Fibroblast of skin of left quadriceps (primary cell): ENCODE measurements around the gene LMX1A.

Experiments
- DNase-seq, 2 experiments: peaks; one replicate each; pipeline ENCODE4 v3.0.0-alpha.2; 2013; ENCODE audit warnings: low read depth in 2 of 2

Gene LMX1A

DNA sequence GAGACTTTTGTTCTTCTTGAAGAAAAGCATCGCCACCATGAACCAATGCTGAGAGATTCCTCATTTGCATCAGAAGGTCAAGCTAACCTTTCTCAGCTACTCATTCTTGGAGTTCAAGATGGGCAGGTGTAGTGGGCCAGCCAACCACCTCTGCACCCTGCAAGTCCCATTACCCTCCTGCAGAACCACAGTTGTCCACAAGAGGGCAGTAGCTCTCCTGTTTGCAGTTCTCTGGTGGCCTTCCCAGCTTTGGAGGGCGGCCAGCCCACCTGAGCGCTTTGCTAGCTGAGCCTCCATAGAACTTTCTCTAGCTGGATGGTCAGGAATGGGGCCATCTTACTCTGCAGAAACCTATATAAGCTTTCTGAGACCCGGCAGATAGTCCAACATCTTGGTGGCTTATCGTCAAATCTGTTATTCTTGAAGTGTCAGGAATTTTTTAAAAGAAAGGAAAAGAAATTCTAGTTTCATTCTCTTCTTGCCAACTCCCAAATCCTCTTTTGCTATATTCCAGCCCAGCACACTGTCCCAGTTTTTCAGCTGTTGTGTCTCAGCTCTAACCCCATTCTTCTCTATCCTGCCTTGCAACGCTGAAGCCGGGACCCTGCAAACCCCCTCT is 11.0 kb upstream of the LMX1A start:
- DNase-seq = no peak

DNA sequence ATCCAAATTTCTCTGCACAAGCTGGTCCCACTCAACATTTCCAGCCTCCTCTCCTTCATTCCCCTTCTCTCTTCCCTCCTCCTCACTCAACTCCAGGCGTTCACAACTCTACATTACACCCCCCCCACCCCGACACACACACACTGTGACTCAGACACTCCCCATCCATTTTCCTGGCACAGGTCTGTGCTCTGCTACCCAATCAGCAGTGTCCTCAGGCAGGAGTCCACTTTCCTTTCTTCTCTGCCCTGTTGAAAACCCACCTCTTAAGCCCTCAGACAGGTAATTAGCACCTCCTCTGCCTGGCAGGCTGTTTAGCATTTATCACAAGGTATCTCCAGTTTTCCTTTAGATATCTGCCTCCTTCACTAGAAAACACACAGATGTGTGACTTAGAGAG is 8.8 kb upstream of the LMX1A start:
- no peak for DNase-seq

DNA sequence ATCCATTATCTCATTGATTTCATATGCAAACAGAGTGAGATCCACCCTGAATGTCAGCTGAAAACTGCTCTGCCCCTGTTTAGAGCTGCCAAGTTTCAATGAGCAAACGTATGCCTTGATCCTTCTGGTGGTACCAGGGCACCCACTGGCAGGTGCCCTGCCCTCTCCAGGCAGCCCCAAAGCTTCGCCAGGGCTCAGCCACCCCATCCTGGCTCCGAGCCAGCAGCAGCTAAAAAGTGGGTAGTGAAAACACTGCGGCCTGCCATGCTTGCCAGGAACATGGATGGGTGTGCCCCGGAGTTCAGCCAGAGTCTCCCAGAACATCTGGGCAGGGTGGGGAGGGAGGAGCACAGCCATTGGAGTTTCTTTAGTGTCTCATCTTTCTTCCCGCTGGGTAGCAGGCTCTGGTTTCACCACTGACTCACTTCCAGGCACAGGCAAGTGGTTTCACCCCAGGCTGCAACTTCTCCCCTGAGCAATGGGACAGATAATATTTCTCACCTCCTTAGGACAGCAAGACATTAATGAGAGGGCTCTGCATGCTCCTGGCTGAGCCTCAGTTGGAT is 8.1 kb upstream of the LMX1A start:
- no peak for DNase-seq

DNA sequence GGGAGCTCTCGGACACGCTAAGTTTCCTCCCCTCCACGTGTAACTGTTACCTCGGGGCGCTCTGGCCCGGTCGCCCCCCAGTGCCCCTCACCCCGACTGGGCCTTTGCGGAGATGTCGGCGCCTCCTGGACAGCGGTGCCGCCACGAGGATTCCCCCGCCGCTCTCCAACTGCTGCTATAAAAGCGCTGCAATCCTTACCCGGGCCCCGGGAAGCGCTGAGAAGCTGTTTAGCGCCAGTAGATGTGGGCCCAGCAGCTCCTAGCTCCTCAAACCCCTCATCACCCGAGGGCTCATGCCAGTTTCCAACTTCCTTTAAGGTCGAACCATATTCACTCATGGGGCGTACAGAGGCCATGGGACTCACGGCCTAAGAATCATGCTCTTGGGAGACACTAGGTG is 361 bp upstream of the LMX1A start:
- no peak for DNase-seq

DNA sequence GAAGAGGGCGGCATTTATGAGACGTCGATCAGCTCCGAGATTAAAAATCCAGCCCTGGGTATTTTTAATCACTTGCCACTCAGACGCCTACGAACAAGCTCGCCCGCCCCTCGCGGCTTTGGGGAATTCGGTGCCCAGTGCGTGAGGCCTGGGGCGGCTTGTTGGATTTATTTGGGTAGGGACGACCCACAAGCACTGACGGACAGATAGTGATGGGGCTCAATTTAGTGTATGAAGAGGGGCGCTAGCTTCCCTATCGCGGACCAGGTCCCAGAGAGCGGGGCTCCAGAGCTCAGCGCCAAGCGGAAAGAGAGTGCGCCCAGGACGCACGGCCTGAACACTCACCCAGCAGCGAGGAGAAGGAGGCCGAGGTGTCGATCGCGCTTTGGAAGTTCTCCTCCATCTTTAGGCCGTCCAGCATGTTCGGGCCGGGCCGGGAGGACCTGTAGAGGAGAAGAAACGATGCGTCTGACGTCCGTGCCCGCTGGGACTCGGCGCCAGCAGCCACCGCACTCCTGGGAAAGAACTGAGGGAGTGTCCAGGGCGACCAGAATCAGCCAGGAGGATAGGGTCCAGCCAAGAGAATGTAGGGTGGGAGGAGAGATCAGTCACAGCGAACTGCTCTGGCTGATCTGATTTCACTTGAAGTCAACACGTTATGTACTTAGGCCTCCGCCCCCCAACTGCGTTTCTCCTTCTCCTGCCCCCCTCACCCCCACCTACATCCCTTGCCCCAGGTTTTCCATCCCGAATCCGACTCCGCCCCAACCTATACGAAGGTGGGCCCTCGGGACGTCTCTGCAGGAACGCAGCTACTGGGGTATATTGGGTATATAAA is 1.2 kb downstream of the LMX1A start:
- no peak for DNase-seq

DNA sequence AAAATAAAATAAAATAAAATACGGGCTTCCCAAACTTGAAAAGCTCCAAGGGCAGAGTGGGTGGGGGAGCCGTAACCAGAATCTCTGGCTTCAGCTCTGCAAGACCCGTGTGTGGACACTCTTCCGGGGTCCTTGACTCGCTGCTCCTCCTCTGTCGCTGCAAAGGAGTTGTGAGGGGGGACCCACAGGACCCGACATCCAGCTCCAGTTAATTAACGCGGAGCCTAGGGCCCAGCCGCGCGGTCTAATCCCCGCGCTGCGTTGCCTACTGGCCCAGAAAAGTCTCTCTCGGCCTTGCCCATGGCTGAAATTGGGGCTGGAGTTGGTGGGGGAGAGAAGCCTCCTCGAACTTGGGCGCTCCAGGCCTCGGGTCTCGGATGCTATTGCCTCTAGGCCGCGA is 1.8 kb downstream of the LMX1A start:
- no peak for DNase-seq

DNA sequence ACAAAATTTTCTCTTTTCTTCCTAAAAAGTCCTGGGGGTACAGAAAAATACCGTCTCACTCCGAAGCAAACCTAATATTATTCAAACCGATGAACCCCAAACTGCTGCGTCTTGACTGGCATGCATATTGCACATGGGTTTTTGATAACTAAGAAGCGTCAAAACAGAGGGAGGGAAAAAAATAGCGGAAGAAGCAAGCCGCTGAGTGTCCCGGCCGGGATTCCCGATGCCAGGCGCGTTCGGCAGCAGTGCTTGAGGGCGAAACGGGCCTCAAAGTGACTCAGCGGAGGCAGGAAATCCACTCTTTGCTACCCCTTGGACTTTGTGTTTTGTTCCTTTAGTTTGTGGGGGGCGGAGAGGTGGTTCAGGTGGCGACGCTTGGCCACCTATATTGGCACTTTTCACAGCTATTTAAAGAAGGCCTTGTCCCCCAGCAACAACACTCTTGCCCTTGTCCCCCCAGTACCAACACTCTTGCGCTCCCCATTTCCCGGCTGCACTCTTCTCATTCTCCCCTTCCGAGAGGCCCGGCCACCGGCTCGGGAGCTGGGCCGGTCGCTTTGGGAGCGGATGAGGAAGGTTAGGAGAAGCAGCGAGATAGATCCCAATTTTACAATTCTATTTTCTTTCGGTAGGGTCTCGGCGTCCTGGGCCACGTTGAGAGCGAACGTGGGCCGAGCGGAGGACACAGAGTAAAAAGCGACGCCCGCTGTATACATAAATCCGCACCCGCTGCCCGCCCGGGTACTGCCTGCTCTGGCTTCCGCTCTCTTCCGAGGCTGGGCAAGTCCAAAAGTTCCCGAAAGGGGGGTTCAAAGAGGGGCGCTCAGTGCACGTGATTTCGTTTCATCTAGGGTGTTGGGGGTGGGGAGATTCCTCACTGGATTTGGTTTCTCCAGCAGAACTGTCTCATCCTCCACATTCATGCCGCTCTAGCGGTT is 2.5 kb downstream of the LMX1A start:
- no peak for DNase-seq

DNA sequence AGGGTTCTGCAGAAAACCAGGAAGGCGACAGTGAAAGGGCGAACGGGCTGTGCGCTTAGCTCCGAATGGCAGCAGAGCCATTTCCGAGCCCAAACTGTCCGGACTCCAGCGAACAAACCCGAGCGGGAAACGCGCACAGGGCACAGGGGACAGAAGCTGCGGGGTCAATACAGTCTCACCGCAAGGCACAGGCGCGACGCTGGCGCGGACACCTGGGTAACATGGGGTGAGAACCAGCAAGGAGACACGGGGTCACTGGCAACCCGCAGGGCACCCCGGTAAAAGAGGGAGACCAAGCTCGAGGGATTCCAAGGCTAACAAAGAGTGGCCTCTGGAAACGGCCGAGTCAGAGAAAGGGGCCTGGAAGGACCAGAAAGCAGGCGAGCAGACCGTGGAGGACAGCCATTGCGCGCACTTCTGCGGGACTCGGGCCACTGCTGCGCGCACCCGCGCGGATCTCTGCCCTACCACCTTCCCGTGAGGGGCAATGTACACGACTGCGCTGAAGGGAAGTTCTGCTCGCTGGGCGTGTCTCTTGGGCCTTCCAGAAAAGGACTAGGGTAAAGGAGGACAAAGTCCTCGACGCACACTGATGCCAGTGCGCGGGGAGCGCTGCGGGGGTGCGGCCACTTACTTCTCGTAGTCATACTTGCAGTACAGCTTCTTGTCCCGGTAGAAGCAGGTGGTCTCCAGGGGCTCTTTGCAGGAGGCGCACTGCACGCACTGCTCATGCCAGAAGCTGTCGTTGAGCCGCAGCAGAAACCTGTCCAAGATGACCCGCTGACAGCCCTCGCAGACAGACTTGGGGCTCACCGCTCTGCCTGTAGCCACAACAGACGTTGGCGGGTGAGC is 3.8 kb downstream of the LMX1A start:
- DNase-seq = no peak

DNA sequence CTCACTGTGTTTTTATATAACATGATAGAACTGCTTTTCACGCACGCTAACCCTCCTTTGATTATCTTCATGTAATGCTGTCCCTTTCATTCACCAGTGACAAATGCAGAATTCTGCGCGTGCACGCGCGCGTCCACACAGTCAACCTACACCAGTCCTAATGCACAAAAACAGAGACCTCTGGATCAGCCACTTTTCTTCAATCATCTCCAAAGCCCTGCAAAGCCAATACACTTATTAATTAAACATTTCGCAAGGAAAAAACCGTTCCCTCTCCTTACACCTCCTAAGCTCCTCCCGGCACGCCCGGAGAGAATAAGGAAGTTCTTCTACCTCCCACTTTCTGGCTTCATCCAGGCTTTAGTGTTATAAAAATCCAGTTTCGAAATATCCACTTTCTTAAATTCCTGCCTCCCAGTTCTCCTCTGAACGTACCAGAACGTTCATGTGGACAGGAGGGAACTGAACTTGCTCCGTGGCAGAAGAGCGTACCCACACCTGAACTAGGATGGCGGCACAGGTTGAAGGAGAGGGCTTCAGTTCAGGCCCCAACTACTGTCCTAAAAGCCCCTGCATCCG is 4.6 kb downstream of the LMX1A start:
- DNase-seq = no peak

DNA sequence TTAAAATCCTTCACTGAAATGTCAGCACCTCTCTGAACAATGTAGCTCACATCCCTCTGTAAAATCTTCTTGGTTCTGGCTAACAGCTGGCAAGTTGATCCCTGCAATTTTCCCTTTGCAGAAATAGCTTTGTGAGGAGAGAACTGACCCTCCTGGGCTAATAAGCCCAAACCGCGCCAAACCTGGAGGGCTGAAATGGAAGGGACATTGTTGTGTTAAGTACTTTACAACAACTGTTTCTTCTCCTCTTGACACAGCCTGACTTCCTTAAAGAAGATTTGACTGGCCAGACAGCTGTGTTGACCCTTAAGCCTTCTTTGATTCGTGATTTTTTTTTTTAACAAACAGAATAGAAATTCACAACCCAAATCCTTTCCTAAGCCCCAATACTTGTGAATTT is 5.7 kb downstream of the LMX1A start:
- no peak for DNase-seq

DNA sequence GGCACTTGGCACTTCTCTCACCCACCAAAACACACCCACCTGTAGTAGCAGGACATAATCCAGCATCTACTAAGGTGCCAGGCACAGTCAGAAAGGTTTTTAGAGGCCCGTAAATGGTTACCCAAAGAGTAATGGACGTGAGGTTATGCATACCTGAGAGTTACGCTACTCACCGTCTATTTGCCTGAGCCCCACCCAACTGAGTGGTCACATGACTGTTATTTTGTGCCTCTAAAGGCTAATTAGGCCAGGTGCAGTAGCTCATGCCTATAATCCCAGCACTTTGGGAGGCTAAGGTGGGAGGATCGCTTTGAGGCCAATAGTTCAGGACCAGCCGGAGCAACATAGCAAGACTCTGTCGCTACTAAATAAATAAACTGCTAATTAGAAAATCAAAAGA is 11.0 kb downstream of the LMX1A start:
- DNase-seq = no peak

DNA sequence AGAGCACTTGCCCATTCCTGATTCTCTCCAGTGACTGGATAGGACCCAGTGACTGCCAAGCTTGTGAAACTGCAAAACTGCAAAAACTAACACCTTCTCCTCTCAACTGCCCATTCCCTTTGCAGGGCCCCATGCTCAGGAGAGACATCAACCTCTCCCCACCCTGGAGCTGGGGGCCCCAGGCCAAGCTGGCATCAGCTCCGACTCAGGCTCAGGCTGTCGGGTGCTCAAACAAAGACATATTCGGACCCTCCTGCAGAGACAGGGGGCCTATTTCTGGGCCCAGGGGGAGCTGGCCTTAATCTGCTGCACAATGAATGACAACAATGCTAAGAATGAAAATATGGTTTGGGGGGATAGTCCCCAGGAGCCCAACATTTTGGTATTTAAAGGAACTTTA is 11.8 kb downstream of the LMX1A start:
- DNase-seq = no peak

DNA sequence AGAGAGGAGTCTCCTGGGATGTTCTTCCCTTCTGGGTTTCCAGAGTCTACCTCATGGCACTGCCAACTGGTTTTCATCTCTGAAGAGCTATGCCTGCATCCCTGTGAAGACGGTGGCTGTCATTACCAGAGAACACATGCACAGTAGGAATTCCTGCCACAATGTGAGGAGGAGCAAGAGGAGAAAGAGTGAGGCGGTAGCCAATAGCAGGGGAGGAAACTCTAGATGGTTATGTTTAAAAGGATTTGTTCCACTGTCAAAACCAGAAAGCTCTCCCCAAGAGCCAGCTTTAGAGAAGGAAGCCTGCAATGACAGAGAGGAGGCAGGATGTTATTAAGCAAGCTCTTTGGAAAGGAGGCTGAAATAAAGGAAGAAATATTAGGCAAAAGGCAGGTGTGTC is 12.3 kb downstream of the LMX1A start:
- no peak for DNase-seq

DNA sequence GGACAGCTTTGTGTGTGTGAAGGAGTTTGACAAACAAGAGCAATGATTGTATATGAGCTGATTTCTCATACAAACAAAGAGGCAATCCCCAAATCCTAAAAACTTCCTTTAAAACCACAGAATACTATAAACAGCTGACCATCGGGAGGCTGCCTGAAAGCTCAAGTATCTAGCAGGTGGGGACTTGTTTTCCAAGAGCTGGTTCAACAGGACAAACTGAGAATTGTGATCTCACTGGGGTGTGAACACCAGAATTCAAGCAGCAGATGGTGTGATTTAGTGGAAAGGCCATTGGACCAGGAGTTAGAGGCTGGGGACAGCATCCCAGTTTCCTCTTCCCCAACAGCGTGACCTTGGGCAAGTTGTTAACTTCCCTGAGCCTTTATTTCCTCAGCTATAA is 13.9 kb downstream of the LMX1A start:
- DNase-seq = no peak

DNA sequence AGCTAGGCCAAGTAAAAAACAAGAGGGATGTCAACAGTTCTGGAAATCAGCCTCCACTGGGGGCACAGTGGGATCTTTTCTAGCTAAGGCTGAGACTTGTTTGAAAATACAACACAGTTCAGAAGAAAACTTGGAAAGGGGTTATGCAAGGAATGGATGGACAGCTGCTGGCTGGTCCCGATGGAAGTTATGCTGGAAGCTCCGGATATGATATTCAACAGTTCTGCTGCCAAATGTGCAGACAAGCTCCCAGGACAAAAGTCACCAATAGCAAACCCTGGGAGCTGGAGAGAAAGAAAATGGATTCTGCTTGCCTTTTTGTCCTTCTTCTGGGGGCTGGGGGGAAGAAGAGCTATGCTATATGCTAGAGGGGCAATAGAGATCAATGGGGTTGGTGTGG is 14.3 kb downstream of the LMX1A start:
- DNase-seq = no peak

DNA sequence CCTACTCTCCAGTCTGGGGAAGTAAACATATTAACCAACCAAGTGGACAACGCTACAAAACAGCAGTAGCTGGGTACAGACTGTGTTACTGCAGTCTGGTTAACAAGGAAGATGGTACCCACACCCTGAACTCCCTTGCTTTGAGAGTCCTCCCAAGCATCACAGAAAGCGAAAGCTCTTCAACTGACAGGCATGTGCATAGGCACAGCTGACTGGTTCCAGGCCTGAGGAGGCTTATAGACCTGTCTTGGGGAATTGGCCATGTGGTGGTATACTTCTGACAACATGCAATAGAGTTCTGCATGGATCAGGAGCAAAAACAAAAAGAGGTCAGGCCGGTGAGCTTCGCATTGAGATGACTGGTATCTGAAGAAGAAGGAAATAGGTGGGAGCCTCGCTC is 17.4 kb downstream of the LMX1A start:
- DNase-seq = no peak

DNA sequence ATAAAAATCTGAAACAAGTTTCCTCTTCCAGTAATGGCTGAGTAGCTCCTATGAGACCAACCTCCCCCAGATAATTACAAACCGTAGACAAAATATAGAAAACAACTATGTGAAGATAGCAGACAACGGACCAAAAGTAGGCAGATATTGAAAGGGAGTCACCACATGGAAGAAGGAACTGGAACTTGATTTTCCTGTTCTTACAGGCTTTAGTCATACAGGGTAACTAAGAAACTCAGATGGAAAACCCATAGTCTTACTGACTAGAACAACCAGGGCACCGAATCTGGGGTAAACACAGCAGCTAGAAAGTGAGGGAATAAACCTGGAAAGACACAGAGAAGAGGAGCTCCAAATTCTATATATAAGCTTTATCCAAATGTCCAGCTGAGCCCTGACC is 26.0 kb downstream of the LMX1A start:
- DNase-seq = no peak

DNA sequence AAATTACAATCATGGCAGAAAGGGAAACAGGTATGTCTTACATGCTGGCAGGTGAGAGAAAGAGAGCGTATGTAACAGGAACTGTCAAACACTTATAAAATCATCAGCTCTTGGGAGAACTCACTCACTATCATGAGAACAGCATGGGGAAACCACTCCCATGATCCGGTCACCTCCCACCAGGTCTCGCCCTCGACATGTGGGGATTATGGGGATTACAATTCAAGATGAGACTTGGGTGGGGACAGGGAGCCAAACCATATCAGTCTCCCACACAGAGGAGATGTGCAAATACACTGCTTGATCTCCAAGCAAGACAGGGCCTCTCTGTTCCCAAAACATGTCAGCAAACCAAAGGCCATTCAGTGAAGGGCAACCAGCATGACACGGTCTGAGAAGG is 27.4 kb downstream of the LMX1A start:
- DNase-seq = no peak

DNA sequence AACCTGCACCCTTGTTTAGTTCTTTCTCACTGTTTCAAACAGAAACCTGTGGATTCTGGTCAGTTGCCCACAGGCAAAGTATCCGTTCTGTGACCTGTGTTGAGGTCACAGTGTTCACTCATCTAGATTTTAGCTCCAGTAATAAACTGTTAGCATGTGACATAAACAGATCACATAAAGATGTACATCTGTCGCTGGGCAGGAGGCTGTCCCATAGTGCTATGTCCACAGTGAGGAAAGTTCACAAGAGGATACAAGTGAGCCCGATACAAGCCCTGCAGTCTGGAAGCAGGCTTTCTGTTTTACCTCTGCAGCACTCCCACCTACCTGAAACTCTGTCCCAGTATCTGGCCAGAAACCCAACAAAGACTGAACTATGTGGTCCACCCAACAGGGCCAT is 28.4 kb downstream of the LMX1A start:
- no peak for DNase-seq

DNA sequence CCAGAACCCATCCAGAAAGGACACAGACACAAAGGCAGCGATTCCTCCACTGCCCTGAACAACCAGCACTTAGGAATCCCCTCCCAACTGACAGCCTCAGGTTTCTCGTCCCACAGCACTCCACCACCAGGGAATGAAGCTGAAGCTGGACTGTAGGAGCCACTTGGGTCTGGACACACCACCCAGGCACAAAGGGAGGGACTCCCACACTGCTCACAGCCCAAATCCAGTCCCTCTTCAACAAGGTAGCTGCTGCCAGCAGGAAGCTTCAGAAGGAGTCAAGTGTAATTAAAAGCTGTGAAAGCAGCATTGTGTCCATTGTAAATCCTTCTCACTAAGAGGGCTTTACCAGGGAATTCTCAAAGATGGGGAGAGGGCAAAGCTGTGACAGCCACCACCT is 29.0 kb downstream of the LMX1A start:
- DNase-seq = no peak
